ENCODE data around the gene PPP1R3A. TPM values are rescaled to one million over a fixed set of nuclear protein-coding genes. Genes with fewer than 3 reads are reported as not detected.

Gene PPP1R3A
- total and polyA plus RNA-seq, 2 donors (not counting 1 experiment from before 2014, with no cell fraction given), result not detected

GRCh38 chr7:113921363-113921762 is 2.6 kb upstream of the PPP1R3A start:
- CTCF ChIA-PET, result interaction anchor here (0.6 kb wide), 1 partner anchor 60 kb away, joined by 3 read pairs; no protein-coding TSS in a partner anchor
- H3K27me3 Mint-ChIP-seq, result no peaks in the 10 kb centered on the region
- H3K79me2 ChIP-seq (ENCODE audit: control insufficient read depth, insufficient read depth, low read length), result no peaks in the 10 kb centered on the region
- no peaks in the 10 kb centered on the region for H3K9me3 Mint-ChIP-seq (ENCODE audit: insufficient read depth)
- no peak overlapping the region for H3K9ac ChIP-seq (ENCODE audit: low read length)
- no peak for TF ChIP-seq EZH2 (IDR thresholded peaks at IDR 0.05; ENCODE audit: borderline replicate concordance, insufficient read depth, low read depth, low read length, poor library complexity, severe bottlenecking)
- H2AFZ ChIP-seq (ENCODE audit: insufficient read depth, low read depth, low read length, poor library complexity, severe bottlenecking), result no peak overlapping the region
- DNase-seq, result no peak
- no peak overlapping the region for H3K4me3 ChIP-seq (ENCODE audit: control extremely low read depth in 1 of 5, extremely low read depth in 1 of 5, insufficient read depth in 1 of 5, low read depth in 2 of 5, low read length in 4 of 5)
- no peaks in the 10 kb centered on the region for H4K20me1 ChIP-seq (ENCODE audit: control insufficient read depth, insufficient read depth, low read length, poor library complexity, severe bottlenecking)
- H3K27ac ChIP-seq (ENCODE audit: low read length in 2 of 2), result no peak overlapping the region
- no peaks in the 10 kb centered on the region for H3K9me3 ChIP-seq (ENCODE audit: control extremely low read depth in 1 of 3, control insufficient read depth in 2 of 3, insufficient read depth in 1 of 3, low read length in 2 of 3)
- intact Hi-C loops (cut with micrococcal nuclease), result no loop called here
- POLR2A ChIA-PET, result no interaction called here
- no peak overlapping the region for H3K4me3 Mint-ChIP-seq
- no peak for ATAC-seq (ENCODE audit: low read depth)
- no peak overlapping the region for H3K27ac Mint-ChIP-seq
- no peaks in the 10 kb centered on the region for H3K4me1 ChIP-seq (ENCODE audit: control insufficient read depth in 2 of 2, insufficient read depth in 2 of 2, low read length in 2 of 2)
- no peaks in the 10 kb centered on the region for H3K27me3 ChIP-seq (replicated peaks in 1 of 4; ENCODE audit: control extremely low read depth in 1 of 4, control insufficient read depth in 3 of 4, insufficient read depth in 4 of 4, low read length in 3 of 4)
- no peak overlapping the region for H3K4me2 ChIP-seq (replicated peaks; ENCODE audit: low read depth, low read length, poor library complexity, severe bottlenecking)
- H3K36me3 ChIP-seq (replicated peaks in 1 of 2; ENCODE audit: control extremely low read depth in 1 of 2, control insufficient read depth in 1 of 2, extremely low read depth in 1 of 2, insufficient read depth in 2 of 2, low read length in 1 of 2), result no peaks in the 10 kb centered on the region
- no peaks in the 10 kb centered on the region for H3K4me1 Mint-ChIP-seq

- no CpG with 5 or more reads among the region's 1 CpG for WGBS (ENCODE audit: insufficient coverage)
- no peaks in the 10 kb centered on the region for H3K79me2 ChIP-seq (ENCODE audit: control insufficient read depth, insufficient read depth, low read length)
These were observed 969 bp downstream of the PPP1R3A start for GRCh38 chr7:113917840-113918239.

More at GRCh38 chr7:113917840-113918239, 969 bp downstream of the PPP1R3A start:
- POLR2A ChIA-PET, result no interaction called here
- CTCF ChIA-PET, result no interaction called here
- H3K9ac ChIP-seq (ENCODE audit: low read length), result no peak overlapping the region
- no peak for ATAC-seq (ENCODE audit: low read depth)
- H3K4me2 ChIP-seq (replicated peaks; ENCODE audit: low read depth, low read length, poor library complexity, severe bottlenecking), result no peak overlapping the region
- no peak overlapping the region for H3K4me3 Mint-ChIP-seq
- no peaks in the 10 kb centered on the region for H3K27me3 Mint-ChIP-seq
- no peaks in the 10 kb centered on the region for H3K4me1 ChIP-seq (ENCODE audit: control insufficient read depth in 2 of 2, insufficient read depth in 2 of 2, low read length in 2 of 2)
- no peaks in the 10 kb centered on the region for H3K27me3 ChIP-seq (replicated peaks in 1 of 4; ENCODE audit: control extremely low read depth in 1 of 4, control insufficient read depth in 3 of 4, insufficient read depth in 4 of 4, low read length in 3 of 4)
- no peaks in the 10 kb centered on the region for H3K36me3 ChIP-seq (replicated peaks in 1 of 2; ENCODE audit: control extremely low read depth in 1 of 2, control insufficient read depth in 1 of 2, extremely low read depth in 1 of 2, insufficient read depth in 2 of 2, low read length in 1 of 2)
- H3K9me3 Mint-ChIP-seq (ENCODE audit: insufficient read depth), result no peaks in the 10 kb centered on the region
- no peak overlapping the region for H3K27ac ChIP-seq (ENCODE audit: low read length in 2 of 2)
- H3K9me3 ChIP-seq (ENCODE audit: control extremely low read depth in 1 of 3, control insufficient read depth in 2 of 3, insufficient read depth in 1 of 3, low read length in 2 of 3), result no peaks in the 10 kb centered on the region
- H4K20me1 ChIP-seq (ENCODE audit: control insufficient read depth, insufficient read depth, low read length, poor library complexity, severe bottlenecking), result no peaks in the 10 kb centered on the region
- no peak overlapping the region for H2AFZ ChIP-seq (ENCODE audit: insufficient read depth, low read depth, low read length, poor library complexity, severe bottlenecking)
- no peaks in the 10 kb centered on the region for H3K4me1 Mint-ChIP-seq
- no peak for TF ChIP-seq EZH2 (IDR thresholded peaks at IDR 0.05; ENCODE audit: borderline replicate concordance, insufficient read depth, low read depth, low read length, poor library complexity, severe bottlenecking)
- TF ChIP-seq, protein P1, sequence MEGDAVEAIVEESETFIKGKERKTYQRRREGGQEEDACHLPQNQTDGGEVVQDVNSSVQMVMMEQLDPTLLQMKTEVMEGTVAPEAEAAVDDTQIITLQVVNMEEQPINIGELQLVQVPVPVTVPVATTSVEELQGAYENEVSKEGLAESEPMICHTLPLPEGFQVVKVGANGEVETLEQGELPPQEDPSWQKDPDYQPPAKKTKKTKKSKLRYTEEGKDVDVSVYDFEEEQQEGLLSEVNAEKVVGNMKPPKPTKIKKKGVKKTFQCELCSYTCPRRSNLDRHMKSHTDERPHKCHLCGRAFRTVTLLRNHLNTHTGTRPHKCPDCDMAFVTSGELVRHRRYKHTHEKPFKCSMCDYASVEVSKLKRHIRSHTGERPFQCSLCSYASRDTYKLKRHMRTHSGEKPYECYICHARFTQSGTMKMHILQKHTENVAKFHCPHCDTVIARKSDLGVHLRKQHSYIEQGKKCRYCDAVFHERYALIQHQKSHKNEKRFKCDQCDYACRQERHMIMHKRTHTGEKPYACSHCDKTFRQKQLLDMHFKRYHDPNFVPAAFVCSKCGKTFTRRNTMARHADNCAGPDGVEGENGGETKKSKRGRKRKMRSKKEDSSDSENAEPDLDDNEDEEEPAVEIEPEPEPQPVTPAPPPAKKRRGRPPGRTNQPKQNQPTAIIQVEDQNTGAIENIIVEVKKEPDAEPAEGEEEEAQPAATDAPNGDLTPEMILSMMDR (IDR thresholded peaks at IDR 0.05), result no peak
- no peak overlapping the region for H3K4me3 ChIP-seq (ENCODE audit: control extremely low read depth in 1 of 5, extremely low read depth in 1 of 5, insufficient read depth in 1 of 5, low read depth in 2 of 5, low read length in 4 of 5)
- intact Hi-C loops (cut with micrococcal nuclease), result no loop called here
- no peak overlapping the region for H3K27ac Mint-ChIP-seq
- no peak for DNase-seq

Measured in B cell (primary cell).